Spleen (tissue), 11 donors: Measurements from ENCODE around the gene SPHK1. TPM values are rescaled to one million over a fixed set of nuclear protein-coding genes. Genes with fewer than 3 reads are reported as not detected.
A peak's percentile ranks its signal among the peaks of the same experiment; 100 is the strongest.

ENCODE experiments used
- DNase-seq: peaks from one replicate; pipeline ENCODE4 v3.0.0-alpha.2; 2020
- H3K27ac ChIP-seq, 8 donors: fragments of 200-600 bp; sonication (generic) in 7 of 8; 1 replicate in 4 of 8; 2 replicates in 4 of 8; pipeline versions ENCODE4 v1.5.0 to v1.8.0; 2016 to 2021; ENCODE audit warnings: inconsistent platforms in 4 of 8, mild to moderate bottlenecking in 4 of 8, moderate library complexity in 1 of 8
- H3K27me3 ChIP-seq, 7 donors: fragments of 200-600 bp; sonication (generic) in 6 of 7; replicated peaks in 1 of 7; 1 replicate in 4 of 7; 2 replicates in 3 of 7; pipeline versions ENCODE4 v1.5.0 to v1.8.0; 2016 to 2021; ENCODE audit warnings: inconsistent platforms in 3 of 7, mild to moderate bottlenecking in 1 of 7
- H3K36me3 ChIP-seq, 6 donors: fragments of 200-600 bp; sonication (generic) in 5 of 6; 1 replicate in 4 of 6; 2 replicates in 2 of 6; pipeline versions ENCODE4 v1.5.0 to v1.8.0; 2016 to 2021; ENCODE audit warnings: inconsistent platforms in 2 of 6
- H3K4me1 ChIP-seq, 6 donors: fragments of 200-600 bp; sonication (generic) in 5 of 6; 1 replicate in 3 of 6; 2 replicates in 3 of 6; pipeline versions ENCODE4 v1.5.0 to v1.8.0; 2016 to 2021; ENCODE audit warnings: inconsistent platforms in 3 of 6
- H3K4me3 ChIP-seq, 8 donors: fragments of 200-600 bp; sonication (generic) in 7 of 8; 1 replicate in 4 of 8; 2 replicates in 4 of 8; pipeline versions ENCODE4 v1.5.0 to v1.8.0; 2016 to 2021; ENCODE audit warnings: inconsistent platforms in 4 of 8, mild to moderate bottlenecking in 4 of 8, moderate library complexity in 2 of 8
- H3K9me3 ChIP-seq, 8 donors: fragments of 200-600 bp; sonication (generic) in 7 of 8; 1 replicate in 4 of 8; 2 replicates in 4 of 8; pipeline versions ENCODE4 v1.5.0 to v1.8.0; 2016 to 2021; ENCODE audit warnings: inconsistent platforms in 4 of 8
- CTCF ChIP-seq, 11 experiments: fragments of 200-600 bp in 7 of 11; fragments of 450-650 bp in 4 of 11; sonication (generic) in 4 of 11; IDR thresholded peaks in 8 of 11; conservative IDR thresholded peaks in 3 of 11; 1 replicate in 7 of 11; 2 replicates in 4 of 11; pipeline versions ENCODE4 v1.4.0 to v1.8.0; 2016 to 2021; ENCODE audit warnings: antibody characterized with exemption in 11 of 11, inconsistent platforms in 4 of 11, mild to moderate bottlenecking in 1 of 11
- POLR2A ChIP-seq, 3 donors: fragments of 450-650 bp; IDR thresholded peaks; one replicate each; pipeline ENCODE4 v1.5.1; 2017; ENCODE audit warnings: antibody characterized with exemption in 3 of 3, mild to moderate bottlenecking in 1 of 3
- POLR2AphosphoS5 ChIP-seq, 3 donors: sonication (generic); formaldehyde crosslinking; IDR thresholded peaks; one replicate each; pipeline ENCODE4 v1.5.1; 2017; ENCODE audit warnings: antibody characterized with exemption in 3 of 3
- WGBS, 5 donors: extraction: QIAGEN DNeasy Blood & Tissue Kit in 3 of 5; methylation state at CpG; one replicate each; pipeline versions ENCODE4 v1.1.5 to v1.1.7; 2013 to 2018; 5-methylcytosine and 5-hydroxymethylcytosine counted together
- intact Hi-C: fragments of 100-400 bp; cut with DNase I; formaldehyde crosslinking; loops from one replicate; pipeline ENCODE4 v1.15.0; 2023; ENCODE audit warnings: low total_unique reads
- polyA plus RNA-seq, 3 donors: library from polyadenylated mRNA; stranded (reverse); fragments of 200-250 nt; gene quantifications; one replicate each; pipeline ENCODE4 v1.2.1, GENCODE V29; 2013
- total RNA-seq, 7 donors: library from RNA; depleted of rRNA in 3 of 7; stranded (reverse); fragments of >200 nt in 3 of 7; fragmentation: NEBNext Ultra II Directional in 4 of 7; extraction: Animal tissue kit (Norgen Biotek cat#: 25700) in 4 of 7; gene quantifications; one replicate each; pipeline versions ENCODE4 v1.1.0 to v1.2.1, GENCODE V29; 2016 to 2021
- donor health status: healthy with polysubstance abuse.
- donor health status: DM: no; HTN: no; CAD: no; lungs with moderate emphysema.
- donor health status: DM: no; HTN: no; CAD: no.
- donor health status: Bipolar disorder and iron deficiency.
- donor health status: healthy.
- donor health status: DM: no; HTN: no; CAD: no.
- donor health status: DM: yes; HTN: yes; CAD: no.

The SPHK1 gene
- total and polyA plus RNA-seq, 10 donors: 3.7 to 11.4 (median 6.0) TPM

- intact Hi-C loops: loop anchor here (5.0 to 10.0 kb wide), 2 partner anchors 47 to 99 kb away; partner anchors contain the start of gene UBE2O
- Histone ChIP-seq H3K36me3 (peaks cover 0 to 58% (median 23%) of the 10 kb centered on the region in 6 donors), H3K4me3 (no peak overlapping the region), H3K27ac (no peak overlapping the region), H3K9me3 (no peaks in the 10 kb centered on the region), H3K4me1 (peaks cover 12 to 45% (median 39%) of the 10 kb centered on the region in 6 donors), H3K27me3 (no peaks in the 10 kb centered on the region)
- DNase-seq: peak; percentile 93
- peak in 1 of 3 donors; percentile 21 for TF ChIP-seq POLR2AphosphoS5 (IDR thresholded peaks at IDR 0.05)
- no peak for TF ChIP-seq POLR2A (IDR thresholded peaks at IDR 0.05)
- peak; percentile 59 to 95 (median 82) for TF ChIP-seq CTCF (IDR thresholded peaks at IDR 0.05 in 8 of 11, conservative IDR thresholded peaks at IDR 0.05 in 3 of 11)
- 66 to 77% (median 70%) methylated on average over 12 of the region's 12 CpGs for WGBS, 5 donors
Measured at GRCh38 chr17:76408037-76408849, 23.8 kb downstream of the SPHK1 start.

DNA sequence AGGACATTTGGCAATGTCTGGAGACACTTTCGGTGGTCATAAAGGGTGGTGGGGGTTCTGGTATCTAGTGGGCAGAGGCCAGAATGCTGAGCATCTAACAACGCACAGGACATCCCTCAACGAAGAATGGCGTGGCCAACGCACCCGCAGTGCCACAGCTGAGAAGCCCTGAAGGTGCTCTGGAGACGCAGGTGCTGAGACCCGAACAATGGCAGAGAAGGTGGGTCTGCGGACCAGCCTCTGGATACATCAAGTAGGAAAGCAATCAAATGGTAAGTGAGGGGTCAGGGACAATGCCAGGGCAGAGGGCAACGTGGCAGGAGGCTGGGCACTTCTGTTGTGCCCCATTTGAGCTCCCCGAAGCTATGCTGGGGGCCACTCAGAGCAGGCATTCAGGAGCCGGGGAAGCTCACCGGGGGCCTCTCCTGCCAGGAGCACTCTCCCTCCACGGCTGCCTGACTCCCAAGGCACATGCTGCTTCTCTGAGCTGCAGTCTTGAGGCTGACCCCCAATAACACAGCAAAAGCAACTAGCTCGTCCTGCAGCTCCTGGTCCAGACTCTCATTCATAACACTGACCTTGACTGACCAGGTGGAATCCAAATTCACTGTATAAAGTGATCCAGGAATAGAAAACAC lies 26.0 kb downstream of the SPHK1 start:
- no peaks in the 10 kb centered on the region for H3K9me3 ChIP-seq
- TF ChIP-seq POLR2AphosphoS5 (IDR thresholded peaks at IDR 0.05) (no peak), CTCF (IDR thresholded peaks at IDR 0.05 in 8 of 11, conservative IDR thresholded peaks at IDR 0.05 in 3 of 11) (no peak), POLR2A (IDR thresholded peaks at IDR 0.05) (no peak)
- no peak overlapping the region for H3K27ac ChIP-seq
- intact Hi-C loops: no loop called here
- peaks cover 0 to 40% (median 5%) of the 10 kb centered on the region in 6 donors for H3K36me3 ChIP-seq
- H3K27me3 ChIP-seq: no peaks in the 10 kb centered on the region
- no peak overlapping the region for H3K4me3 ChIP-seq
- H3K4me1 ChIP-seq: peaks cover 9 to 55% (median 41%) of the 10 kb centered on the region in 6 donors
- 91 to 95% (median 94%) methylated on average over 12 to 15 of the region's 15 CpGs for WGBS, 5 donors
- DNase-seq: peak; percentile 56

DNA sequence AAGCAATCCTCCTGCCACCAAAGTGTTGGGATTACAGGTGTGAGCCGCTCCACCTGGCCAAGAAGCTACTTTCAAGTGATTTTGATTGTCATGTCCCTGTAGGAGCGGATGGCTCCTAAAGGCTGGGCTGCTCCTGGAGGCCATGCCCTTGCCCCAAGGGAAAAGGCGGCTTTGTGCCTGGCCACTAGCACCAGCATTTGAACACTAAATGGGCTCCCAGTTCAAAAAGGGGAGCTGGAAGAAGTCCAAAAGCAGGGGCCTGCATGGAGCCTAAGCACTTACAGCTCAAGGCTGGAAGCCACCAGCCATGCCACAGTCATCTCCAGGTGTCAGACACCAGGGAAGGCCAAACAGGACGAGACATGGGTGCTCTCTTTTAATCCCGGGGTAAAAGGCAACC lies 26.8 kb downstream of the SPHK1 start:
- peaks cover 1 to 47% (median 33%) of the 10 kb centered on the region in 6 donors for H3K4me1 ChIP-seq
- H3K36me3 ChIP-seq: peaks cover 0 to 40% (median 5%) of the 10 kb centered on the region in 6 donors
- TF ChIP-seq POLR2A (IDR thresholded peaks at IDR 0.05) (no peak), CTCF (IDR thresholded peaks at IDR 0.05 in 8 of 11, conservative IDR thresholded peaks at IDR 0.05 in 3 of 11) (no peak), POLR2AphosphoS5 (IDR thresholded peaks at IDR 0.05) (no peak)
- no peak overlapping the region for H3K4me3 ChIP-seq
- intact Hi-C loops: no loop called here
- DNase-seq: peak; percentile 48
- 92 to 98% (median 96%) methylated on average over 5 of the region's 5 CpGs for WGBS, 5 donors
- H3K9me3 ChIP-seq: no peaks in the 10 kb centered on the region
- no peak overlapping the region for H3K27ac ChIP-seq
- H3K27me3 ChIP-seq: no peaks in the 10 kb centered on the region
